ELR (cell line): Measurements from ENCODE around the gene TNKS1BP1.
A peak's percentile ranks its signal among the peaks of the same experiment; 100 is the strongest.
"Not testable (repeated sequence)": the region's sequence is repeated elsewhere in the genome, so short reads cannot be mapped to it uniquely, and the experiment has no call there.

Source experiments
- DNase-seq: peaks from one replicate; pipeline ENCODE4 v3.0.0-alpha.2; 2015; ENCODE audit warnings: low read depth

Gene TNKS1BP1, protein sequence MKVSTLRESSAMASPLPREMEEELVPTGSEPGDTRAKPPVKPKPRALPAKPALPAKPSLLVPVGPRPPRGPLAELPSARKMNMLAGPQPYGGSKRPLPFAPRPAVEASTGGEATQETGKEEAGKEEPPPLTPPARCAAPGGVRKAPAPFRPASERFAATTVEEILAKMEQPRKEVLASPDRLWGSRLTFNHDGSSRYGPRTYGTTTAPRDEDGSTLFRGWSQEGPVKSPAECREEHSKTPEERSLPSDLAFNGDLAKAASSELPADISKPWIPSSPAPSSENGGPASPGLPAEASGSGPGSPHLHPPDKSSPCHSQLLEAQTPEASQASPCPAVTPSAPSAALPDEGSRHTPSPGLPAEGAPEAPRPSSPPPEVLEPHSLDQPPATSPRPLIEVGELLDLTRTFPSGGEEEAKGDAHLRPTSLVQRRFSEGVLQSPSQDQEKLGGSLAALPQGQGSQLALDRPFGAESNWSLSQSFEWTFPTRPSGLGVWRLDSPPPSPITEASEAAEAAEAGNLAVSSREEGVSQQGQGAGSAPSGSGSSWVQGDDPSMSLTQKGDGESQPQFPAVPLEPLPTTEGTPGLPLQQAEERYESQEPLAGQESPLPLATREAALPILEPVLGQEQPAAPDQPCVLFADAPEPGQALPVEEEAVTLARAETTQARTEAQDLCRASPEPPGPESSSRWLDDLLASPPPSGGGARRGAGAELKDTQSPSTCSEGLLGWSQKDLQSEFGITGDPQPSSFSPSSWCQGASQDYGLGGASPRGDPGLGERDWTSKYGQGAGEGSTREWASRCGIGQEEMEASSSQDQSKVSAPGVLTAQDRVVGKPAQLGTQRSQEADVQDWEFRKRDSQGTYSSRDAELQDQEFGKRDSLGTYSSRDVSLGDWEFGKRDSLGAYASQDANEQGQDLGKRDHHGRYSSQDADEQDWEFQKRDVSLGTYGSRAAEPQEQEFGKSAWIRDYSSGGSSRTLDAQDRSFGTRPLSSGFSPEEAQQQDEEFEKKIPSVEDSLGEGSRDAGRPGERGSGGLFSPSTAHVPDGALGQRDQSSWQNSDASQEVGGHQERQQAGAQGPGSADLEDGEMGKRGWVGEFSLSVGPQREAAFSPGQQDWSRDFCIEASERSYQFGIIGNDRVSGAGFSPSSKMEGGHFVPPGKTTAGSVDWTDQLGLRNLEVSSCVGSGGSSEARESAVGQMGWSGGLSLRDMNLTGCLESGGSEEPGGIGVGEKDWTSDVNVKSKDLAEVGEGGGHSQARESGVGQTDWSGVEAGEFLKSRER (N-terminal part only)

DNA sequence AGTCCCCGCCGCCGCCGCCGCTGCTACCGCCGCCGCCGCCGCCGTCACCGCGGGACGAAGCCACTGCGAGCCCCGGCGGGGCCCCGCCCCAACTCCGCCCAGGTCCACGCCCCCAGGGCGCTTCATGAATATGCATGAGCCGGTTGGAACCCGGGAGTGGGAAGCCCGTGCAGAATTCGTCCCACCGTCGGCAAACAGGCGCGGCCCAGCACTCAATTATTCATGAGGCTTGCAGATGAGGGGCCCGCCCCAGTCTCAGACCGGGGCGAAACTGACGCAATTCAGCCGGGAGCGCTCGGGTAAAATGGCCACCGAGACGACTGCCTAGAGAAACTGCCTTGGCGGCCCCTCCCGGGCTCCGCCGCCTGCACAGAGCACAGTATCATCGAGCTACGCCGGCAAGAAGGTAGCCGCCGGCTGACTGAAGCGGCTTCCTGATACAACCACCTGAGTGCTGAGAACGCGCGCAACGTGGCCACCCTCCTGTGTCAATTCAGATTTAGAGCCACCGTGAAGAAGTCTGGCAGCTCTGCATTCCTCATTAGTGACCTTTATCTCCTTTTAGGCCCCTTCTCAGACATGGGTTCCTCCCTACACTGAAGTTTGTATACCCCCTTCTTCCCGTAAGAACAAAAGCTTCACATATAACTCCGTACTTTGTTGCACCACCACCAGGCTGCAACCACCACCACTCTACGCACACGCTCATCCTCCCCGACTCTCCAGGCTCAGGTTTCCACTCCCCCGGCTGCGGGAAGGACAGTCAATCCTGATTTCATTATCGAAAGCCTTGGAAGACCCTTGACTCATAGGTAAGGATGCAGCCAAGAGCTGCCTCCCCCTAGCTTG lies at the start of gene TNKS1BP1:
TNKS1BP1 (minus strand) TSS at position 67 of the 849 bp plus-strand sequence. CDS start 3,067 bp downstream, outside the sequence.
- DNase-seq, result peak; percentile 94

DNA sequence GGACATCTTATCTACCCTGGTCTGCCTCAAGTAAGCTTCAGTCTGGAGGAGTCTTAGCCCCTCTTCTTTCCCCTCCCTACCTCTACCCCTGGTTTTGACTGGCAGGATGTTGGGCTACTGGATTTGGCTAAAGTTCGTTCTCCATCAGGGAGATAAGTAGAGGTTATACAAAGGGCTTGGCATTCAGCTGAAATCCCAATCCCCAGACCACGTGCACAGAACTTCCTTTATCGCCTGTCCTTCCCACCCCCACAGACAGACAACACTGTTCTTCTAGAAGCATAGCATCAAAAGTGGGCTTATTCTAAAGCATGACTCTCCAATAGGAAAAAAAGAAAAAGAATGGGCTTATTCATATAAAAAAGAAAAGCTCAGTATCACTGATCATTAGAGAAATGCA lies 48.4 kb upstream of the TNKS1BP1 start:
- DNase-seq, result no peak

DNA sequence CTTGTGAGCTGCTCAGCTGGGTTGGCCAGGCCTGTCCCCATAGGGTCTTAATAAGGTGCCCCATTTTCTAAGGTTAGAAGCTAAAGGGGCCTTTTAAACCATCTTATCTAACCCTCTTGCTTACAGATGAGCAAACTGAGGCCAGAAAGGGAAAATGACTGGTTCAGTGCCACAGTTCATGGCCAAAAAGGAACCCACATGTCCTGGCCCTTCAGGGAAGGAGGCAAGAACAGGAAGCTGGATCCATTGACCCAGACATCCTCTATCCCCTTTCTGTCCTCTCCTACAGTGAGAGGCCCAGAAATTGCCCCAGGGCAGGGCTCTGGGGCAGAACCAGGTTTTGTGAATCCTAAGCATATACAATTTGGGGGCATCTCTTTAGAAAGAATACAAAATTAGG lies 46.2 kb upstream of the TNKS1BP1 start:
- no peak for DNase-seq

DNA sequence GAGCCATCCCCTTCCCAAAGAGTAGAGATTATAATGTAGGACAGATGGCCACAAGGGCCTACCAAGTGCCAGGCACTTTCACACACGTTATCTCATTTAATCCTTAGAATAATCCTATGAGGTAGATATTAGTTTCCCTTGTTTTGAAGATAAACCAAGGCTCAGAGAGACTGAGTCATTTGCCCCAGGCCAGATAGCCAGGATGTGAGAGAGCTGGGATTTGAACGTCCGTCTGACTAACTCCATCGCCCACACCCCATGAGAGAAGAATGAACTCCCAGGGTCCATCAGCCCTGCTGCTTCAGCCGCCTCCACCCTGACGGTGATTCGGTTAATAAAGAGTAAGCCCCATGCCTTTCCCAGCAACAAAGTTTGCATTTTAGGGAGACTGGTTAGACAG lies 45.5 kb upstream of the TNKS1BP1 start:
- DNase-seq, result peak; percentile 97

DNA sequence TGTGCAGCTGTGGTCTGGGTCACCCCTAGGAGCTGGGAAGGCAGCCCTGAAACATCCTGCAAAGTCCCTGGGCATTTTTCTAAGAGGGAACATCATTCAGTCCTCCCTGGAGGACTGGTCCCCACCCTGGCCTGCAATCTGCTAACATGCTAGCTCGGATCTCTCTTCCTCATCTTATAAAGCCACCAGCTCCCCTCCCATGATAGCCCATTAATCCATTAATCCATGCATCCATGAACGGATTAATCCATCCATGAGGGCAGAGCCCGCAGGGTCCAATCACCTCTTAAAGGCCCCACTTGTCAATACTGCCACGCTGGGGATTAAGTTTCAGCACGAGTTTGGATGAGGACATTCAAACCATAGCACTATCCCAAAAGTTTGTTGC lies 44.1 kb upstream of the TNKS1BP1 start:
- DNase-seq, result no peak

DNA sequence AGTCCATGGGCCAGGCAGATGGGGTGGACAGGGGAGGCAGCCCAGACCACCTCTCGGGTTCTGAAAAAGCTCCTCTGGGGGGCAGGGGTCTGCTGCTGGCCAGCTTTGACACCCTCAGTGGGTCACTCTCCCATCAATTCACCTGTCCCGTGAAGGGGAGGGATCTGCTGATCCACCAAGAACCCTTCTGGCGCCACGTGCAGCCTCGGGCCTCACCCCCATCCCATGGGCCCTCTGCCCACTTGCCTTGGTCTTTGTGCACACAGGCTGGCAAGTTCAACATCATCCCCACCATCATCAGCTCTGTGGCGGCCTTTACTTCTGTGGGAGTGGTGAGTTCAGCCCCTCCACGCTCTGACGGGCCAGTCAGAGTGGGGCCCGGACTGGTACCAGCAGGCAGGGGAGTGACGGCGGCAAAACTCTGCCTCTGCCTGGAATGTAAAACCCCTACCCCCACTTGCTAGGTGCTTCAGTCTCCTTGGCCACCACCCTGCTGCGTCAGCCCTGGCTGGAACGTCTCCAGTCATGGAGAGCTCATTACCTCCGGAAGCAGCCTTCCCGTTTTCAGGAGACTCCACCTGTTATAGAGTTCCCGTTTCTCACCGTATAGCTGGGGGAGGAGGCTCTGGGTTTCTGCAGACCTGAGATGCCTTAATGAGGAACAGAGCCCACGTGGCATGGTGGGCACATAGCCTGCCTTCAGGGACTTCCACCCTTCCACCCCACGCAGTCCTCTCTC lies 43.5 kb upstream of the TNKS1BP1 start:
- DNase-seq, result no peak

DNA sequence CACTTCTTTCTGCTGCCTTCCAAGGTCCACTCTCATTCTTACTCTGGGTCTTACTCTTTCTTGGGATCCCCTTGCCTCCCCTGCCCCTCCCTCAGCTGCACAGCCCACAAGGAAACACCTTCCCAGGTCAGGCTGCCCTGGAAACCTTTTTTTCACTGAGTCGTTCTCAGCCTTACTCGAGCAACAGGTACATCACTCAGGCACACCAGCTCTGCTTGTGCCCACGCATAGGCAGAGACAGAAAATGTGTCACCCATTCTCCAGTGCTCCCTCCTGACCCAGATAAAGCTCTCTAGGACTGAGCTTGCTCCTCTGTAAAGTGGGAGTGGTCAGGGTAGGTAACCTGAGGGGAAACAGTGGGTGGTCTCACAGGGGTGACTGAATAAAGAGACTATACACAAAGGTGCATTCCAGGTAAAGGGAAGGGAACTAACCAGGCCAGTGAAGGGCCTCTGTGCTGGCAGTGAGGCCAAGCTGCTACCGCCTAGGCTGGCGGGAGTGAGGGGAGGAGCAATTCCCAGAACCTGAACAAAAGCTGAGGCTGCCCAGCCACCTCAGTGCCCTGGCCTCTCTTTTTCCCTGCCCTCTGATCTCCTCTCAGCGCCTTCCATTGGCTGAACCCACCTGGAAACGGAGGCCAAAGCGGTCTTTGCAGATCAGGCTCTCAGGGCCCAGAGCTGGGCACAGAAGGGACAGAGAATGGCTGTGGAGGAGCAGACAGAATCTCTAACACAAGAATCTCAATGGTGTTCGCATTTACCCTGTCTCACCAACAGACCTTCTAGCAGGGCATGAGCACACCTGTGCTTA lies 40.3 kb upstream of the TNKS1BP1 start:
- DNase-seq, result no peak

DNA sequence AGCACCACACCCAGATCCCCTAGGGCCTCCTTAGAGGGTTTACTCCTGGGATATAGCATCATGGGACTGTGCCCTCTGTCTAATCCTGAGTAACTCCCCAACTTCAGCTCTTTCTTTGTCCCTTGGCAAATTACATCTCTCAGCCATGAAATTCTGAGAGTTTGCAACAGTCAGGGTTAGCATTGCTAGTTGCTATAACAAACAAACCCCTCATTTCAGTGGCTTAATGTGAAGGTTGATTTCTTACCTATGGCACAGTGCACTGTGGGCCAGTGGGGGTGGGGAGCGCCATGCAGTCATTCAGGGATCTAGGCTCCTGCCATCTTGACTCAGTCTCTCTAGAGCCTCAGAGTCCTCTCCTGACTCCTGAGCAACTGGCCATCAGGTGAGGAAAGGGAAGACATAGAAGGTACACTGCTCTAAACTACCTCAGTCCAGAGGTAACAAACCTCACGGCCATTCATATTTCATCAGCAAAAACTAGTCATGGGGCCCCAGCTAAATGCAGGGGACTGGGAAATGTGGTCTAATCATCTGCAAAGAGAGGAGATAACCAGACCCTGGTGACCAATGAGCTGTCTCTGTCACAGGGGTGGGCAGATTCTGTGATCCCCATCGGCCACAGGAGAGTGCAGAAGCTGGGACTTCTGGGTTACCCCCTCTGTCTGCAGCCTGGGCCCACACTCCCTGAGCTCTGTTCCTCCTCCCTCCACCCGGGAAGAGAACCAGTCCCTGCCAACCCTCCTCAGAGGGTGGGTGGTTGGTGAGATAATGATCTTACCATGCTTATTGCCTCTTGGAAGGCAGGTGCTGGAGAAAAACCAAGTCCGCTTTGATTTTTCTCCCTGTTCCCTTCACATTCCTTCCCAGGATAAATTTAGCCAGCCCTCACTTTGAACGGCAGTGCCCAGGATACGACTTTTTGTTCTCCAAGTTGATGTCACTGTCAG lies 38.7 kb upstream of the TNKS1BP1 start:
- no peak for DNase-seq

DNA sequence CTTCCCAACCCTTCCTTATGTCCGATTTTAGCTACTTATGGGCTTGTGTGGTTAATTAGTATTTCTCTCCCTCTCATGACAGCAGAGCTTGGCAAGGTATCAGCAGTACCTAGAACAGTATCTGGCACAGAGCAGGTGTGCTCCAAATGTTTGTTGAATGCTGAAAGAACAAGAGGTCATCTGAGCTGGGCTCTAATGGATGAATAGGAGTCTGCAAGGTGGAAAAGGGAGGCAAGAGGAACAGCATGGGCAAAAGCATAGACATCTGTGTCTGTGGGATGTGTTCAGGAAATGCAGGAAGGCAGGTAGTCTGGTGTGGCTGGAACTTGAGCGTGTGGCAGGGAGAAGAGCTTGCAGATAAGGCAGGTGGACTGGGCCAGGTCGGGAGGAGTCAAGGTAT lies 37.2 kb upstream of the TNKS1BP1 start:
- no peak for DNase-seq

DNA sequence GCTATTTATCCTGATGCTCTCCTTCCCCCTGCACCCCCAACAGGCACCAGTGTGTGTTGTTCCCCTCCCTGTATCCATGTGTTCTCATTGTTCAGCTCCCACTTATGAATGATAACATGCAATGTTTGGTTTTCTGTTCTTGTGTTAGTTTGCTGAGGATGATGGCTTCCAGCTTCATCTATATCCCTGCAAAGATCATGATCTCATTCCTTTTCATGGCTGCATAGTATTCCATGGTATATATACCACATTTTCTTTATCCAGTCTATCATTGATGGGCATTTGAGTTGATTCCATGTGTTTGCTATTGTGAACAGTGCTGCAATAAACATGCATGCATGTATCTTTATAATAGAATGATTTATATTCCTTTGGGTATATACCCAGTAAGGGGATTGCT lies 36.7 kb upstream of the TNKS1BP1 start:
- DNase-seq, result not testable (repeated sequence)

DNA sequence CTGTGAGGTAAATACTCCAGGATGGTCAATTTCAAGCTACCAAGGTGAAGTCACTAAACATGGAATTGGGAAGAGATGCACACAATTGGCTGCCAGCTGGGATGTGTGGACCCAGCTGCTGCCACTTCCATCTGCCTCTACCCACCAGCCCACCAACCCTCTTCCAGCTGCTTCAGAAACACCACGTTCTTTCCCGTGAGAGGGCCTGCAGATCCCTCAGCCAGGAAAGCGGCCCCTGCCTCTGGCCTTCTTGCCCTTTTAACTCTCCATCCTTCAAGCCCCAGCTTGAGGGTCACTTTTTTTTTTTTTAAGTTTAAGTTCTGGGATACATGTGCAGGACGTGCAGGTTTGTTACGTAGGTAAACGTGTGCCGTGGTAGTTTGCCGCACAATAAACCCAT lies 36.2 kb upstream of the TNKS1BP1 start:
- no peak for DNase-seq

DNA sequence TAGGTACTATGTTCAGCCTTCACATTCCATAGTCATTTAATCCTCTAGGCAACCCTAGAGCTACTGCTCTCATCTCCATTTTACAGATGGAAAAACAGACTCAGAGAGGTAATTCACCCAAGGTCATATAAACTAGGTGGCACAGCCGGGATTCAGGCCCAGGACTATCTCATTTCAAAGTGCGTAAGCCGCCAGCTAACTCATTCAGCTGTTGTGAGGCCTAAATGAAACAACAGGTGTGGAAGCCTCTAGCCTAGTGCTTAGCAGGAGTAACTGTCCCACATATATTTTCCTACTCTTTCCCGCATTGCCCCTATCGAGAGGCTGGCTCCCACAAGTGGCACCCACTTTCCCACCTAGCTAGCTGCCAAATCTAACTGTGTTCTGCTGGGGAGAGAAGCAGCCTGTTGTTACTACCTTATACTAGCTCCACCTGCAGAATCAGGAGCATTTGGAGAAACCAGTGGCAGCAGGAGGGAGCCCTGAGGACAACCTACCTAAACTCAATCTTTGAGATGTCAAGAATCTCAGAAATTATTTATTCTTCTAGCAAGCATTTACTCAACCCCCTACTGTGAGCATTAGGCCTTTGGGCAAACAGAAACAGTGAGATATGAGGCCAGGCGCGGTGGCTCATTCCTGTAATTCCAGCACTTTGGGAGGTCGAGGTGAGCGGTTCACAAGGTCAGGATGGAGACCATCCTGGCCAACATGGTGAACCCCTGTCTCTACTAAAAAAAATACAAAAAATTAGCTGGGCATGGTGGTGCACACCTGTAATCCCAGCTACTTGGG lies 35.3 kb upstream of the TNKS1BP1 start:
- DNase-seq, result no peak

DNA sequence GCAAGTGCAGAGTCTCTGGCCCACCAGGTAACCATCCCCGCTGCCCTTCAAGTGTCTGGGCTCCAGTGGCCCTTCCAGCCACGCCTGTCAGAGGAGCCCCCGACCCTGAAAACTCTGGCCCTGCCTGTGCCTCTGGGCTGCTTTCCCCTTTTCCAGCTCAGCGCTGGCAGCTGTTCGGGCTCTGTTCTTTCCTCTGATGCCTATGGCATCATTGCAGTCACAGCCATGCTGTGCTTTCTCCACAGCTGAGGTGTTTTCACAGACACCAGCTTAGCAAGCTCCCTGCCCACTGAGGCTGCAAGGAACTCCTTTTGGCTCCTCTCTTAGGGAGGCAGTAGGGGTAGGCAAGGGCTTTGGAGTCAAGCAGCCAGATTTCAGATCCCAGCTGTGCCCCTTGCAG lies 34.6 kb upstream of the TNKS1BP1 start:
- DNase-seq, result no peak

DNA sequence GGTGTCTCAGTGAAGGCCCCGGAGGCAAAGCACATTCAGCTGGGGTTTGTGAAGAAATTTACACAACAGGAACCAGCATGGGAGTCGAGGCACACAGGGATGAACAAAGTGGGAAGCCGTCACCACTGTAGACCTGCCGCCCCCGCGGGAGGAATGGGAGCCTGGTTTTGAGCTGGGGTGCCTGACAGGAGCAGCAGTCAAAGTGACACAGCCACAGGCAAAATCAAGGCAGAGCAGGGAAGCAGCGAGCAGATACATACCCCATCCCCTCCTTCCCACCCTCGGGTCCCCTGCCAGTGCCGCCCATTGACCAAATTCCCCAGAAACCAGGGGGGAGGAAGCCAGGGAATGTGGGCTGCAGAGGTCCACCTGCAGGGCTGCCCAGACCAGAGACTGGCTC lies 34.2 kb upstream of the TNKS1BP1 start:
- no peak for DNase-seq

DNA sequence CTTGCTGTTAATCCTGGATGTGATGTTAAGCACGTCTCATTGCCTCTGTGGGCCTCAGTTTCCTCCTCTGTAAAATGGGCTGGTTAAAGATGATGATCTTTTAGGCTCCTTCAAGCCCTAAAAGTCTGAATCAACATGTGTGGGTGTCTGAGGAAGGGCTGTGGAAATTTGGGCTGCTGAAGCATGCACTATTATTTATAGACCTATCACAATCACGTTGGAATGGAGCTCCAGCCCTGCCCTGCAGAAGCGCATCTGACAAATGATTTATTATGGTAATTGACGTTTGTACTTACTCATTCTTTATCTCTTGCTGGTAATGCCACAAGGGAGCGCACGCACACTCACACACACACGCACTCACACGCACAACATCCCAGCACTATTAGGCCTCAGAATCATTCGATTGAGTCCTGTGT lies 33.8 kb upstream of the TNKS1BP1 start:
- no peak for DNase-seq

DNA sequence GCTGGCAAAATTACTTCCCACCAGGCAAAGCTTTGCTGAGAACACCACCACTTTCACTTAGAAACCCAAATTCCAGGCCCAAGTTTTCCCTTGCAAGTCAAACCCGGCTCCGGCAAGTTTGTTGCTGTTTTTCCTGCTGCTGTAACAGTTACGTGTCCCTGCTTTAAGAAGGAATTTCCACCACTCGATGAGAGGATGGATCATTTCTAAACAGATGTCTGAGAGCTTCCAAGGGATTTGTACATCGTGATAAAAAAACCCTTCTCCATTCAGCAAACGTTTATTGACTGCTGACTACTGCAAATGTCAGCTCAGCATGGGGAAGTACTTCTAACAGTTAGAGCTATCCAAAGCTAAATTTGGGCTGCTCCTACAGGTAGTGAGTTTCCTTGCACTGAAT lies 33.1 kb upstream of the TNKS1BP1 start:
- no peak for DNase-seq

DNA sequence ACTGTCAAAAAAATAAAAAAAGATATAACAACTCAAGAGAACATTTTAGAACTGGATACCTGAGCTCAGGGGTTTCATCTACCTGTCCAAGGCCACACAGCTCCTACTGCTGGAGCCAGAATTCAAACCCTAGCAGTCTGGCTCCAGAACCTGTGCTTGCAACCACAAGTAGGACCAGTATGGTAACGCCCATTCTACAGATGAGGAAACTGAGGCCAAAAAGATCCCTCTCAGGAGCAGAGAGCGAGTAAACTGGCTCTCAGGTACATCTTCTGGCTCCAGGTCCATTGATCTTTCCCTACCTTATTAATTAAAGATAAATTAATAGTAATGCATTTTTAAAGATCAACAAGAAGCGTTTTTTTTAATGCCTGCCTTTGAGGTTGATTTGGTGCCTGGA lies 32.6 kb upstream of the TNKS1BP1 start:
- DNase-seq, result no peak

DNA sequence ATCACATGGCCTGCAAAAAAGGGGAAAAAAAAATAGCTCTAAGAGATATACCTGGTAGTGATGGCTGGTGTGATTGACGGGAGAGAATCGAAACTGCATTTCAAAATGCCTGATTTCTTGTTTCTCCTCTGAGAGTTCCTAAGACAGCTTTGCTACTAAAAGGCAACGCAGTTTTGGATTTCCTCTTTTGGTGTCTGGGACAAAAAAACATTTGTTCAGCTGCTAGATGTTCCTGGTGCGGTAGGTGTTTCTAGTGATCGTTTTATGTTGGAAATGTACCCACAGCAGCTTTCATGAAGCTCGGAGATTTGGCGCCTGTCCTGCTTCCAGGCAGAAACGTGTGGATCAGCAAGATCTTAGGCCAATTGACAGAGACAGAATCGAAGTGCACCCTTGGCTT lies 31.5 kb upstream of the TNKS1BP1 start:
- no peak for DNase-seq
